ENCODE measurements around the gene CAMK2B. TPM values are rescaled to one million over a fixed set of nuclear protein-coding genes. Genes with fewer than 3 reads are reported as not detected.

Gene CAMK2B
- polyA plus RNA-seq, 2 of the 4 experiments (the other 2 are of a cell fraction), result 0.17 TPM; not detected in 1

DNA sequence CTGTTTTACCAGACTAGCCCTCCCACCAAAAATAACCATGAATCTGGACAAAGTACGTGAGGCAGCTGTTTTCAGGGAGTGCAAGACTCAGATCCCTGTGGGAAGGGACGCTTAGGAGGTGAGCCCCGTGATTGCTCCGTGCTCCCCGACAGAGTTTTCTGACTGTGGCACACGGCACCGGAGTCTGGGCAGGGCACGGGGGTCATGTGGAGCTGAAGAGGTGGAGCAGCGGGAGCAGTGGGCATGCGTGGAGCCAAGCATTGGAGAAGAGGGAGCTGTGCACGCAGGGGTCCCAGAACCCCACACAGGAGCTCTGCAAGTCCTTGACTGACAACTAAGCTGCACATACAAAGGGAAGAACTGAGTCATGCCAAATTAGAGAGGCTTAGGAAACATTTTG is 11.1 kb upstream of the CAMK2B start:
- DNase-seq (ENCODE audit: low read depth in 1 of 2, low spot score in 1 of 2), result no peak
- no peak for ATAC-seq
- Histone ChIP-seq H3K27ac (no peak overlapping the region), H3K4me3 (no peak overlapping the region), H3K9me3 (peaks cover 9% of the 10 kb centered on the region; the same call in 2 of the 3 replicates), H3K4me1 (no peaks in the 10 kb centered on the region), H3K4me2 (no peak overlapping the region)
- TF ChIP-seq NPAS2 (CRISPR knock-in tag; IDR thresholded peaks at IDR 0.05; ENCODE audit: borderline replicate concordance) (no peak), ZSCAN20 (CRISPR knock-in tag; IDR thresholded peaks at IDR 0.05) (no peak), JUNB (IDR thresholded peaks at IDR 0.05) (no peak), CHD2 (IDR thresholded peaks at IDR 0.05; ENCODE audit: low read length, partially characterized antibody) (no peak), CBX8 (IDR thresholded peaks at IDR 0.05) (no peak), HOXA7 (CRISPR knock-in tag; IDR thresholded peaks at IDR 0.05) (no peak), HDAC2 (IDR thresholded peaks at IDR 0.05) (no peak), KDM1A (IDR thresholded peaks at IDR 0.05; ENCODE audit: low read depth) (no peak), FOXS1 (CRISPR knock-in tag; IDR thresholded peaks at IDR 0.05) (no peak), HOXB13 (CRISPR knock-in tag; IDR thresholded peaks at IDR 0.05; ENCODE audit: low read depth) (no peak), ZNF302 (CRISPR knock-in tag; IDR thresholded peaks at IDR 0.05) (no peak)
- TF ChIP-seq, protein P1, sequence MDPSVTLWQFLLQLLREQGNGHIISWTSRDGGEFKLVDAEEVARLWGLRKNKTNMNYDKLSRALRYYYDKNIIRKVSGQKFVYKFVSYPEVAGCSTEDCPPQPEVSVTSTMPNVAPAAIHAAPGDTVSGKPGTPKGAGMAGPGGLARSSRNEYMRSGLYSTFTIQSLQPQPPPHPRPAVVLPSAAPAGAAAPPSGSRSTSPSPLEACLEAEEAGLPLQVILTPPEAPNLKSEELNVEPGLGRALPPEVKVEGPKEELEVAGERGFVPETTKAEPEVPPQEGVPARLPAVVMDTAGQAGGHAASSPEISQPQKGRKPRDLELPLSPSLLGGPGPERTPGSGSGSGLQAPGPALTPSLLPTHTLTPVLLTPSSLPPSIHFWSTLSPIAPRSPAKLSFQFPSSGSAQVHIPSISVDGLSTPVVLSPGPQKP (IDR thresholded peaks at IDR 0.05; ENCODE audit: low read depth, low read length), result no peak
- WGBS (ENCODE audit: missing lambda C conversion rate), result 43% methylated on average over 11 of the region's 11 CpGs
- ChIA-PET POLR2A (no interaction called here), CTCF (interaction anchor here (0.8 kb wide), 1 partner anchor 95 kb away, joined by 4 read pairs; no protein-coding TSS in a partner anchor)
- FAIRE-seq, result no peak

DNA sequence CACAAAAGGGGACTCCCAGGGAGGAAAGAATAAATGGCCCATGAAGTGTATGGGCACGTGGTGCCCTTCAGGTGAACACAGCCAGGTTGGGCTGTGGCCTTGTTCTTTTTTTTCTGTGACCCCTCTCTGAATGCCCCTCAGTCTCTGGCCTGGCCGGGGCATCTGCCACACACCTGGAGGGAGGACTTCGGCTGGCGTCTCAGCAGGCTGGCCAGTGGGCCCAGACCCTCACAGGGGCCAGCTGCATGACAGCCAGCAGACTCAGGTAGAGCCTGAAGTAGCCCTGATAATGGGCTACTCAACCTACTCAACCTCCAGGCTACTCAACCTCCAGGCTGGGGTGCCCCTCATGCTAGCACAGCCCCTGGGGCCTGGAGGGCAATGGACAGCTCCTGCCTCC is 9.8 kb upstream of the CAMK2B start:
- ChIA-PET POLR2A (no interaction called here), CTCF (no interaction called here)
- no peak overlapping the region for H3K27ac ChIP-seq
- no peaks in the 10 kb centered on the region for H3K4me1 ChIP-seq
- 14% methylated on average over 2 of the region's 4 CpGs for WGBS (ENCODE audit: missing lambda C conversion rate)
- no peak for ATAC-seq
- TF ChIP-seq, protein P2, sequence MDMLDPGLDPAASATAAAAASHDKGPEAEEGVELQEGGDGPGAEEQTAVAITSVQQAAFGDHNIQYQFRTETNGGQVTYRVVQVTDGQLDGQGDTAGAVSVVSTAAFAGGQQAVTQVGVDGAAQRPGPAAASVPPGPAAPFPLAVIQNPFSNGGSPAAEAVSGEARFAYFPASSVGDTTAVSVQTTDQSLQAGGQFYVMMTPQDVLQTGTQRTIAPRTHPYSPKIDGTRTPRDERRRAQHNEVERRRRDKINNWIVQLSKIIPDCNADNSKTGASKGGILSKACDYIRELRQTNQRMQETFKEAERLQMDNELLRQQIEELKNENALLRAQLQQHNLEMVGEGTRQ (IDR thresholded peaks at IDR 0.05), result no peak
- TF ChIP-seq CHD2 (IDR thresholded peaks at IDR 0.05; ENCODE audit: low read length, partially characterized antibody) (no peak), MAFK (IDR thresholded peaks at IDR 0.05; ENCODE audit: partially characterized antibody) (no peak), CBX2 (IDR thresholded peaks at IDR 0.05; ENCODE audit: borderline replicate concordance, low read depth) (no peak), CBX8 (IDR thresholded peaks at IDR 0.05) (no peak), RAD21 (conservative IDR thresholded peaks at IDR 0.05 in 1 of 2, IDR thresholded peaks at IDR 0.05 in 1 of 2) (no peak), CHD4 (IDR thresholded peaks at IDR 0.05; ENCODE audit: borderline replicate concordance) (no peak), FOSB (CRISPR knock-in tag; IDR thresholded peaks at IDR 0.05) (no peak), RARB (CRISPR knock-in tag; IDR thresholded peaks at IDR 0.05) (no peak)
- TF ChIP-seq, protein P3, sequence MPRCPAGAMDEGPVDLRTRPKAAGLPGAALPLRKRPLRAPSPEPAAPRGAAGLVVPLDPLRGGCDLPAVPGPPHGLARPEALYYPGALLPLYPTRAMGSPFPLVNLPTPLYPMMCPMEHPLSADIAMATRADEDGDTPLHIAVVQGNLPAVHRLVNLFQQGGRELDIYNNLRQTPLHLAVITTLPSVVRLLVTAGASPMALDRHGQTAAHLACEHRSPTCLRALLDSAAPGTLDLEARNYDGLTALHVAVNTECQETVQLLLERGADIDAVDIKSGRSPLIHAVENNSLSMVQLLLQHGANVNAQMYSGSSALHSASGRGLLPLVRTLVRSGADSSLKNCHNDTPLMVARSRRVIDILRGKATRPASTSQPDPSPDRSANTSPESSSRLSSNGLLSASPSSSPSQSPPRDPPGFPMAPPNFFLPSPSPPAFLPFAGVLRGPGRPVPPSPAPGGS (IDR thresholded peaks at IDR 0.05), result no peak
- TF ChIP-seq, protein P4, sequence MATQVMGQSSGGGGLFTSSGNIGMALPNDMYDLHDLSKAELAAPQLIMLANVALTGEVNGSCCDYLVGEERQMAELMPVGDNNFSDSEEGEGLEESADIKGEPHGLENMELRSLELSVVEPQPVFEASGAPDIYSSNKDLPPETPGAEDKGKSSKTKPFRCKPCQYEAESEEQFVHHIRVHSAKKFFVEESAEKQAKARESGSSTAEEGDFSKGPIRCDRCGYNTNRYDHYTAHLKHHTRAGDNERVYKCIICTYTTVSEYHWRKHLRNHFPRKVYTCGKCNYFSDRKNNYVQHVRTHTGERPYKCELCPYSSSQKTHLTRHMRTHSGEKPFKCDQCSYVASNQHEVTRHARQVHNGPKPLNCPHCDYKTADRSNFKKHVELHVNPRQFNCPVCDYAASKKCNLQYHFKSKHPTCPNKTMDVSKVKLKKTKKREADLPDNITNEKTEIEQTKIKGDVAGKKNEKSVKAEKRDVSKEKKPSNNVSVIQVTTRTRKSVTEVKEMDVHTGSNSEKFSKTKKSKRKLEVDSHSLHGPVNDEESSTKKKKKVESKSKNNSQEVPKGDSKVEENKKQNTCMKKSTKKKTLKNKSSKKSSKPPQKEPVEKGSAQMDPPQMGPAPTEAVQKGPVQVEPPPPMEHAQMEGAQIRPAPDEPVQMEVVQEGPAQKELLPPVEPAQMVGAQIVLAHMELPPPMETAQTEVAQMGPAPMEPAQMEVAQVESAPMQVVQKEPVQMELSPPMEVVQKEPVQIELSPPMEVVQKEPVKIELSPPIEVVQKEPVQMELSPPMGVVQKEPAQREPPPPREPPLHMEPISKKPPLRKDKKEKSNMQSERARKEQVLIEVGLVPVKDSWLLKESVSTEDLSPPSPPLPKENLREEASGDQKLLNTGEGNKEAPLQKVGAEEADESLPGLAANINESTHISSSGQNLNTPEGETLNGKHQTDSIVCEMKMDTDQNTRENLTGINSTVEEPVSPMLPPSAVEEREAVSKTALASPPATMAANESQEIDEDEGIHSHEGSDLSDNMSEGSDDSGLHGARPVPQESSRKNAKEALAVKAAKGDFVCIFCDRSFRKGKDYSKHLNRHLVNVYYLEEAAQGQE (IDR thresholded peaks at IDR 0.05), result no peak
- TF ChIP-seq, protein P5, sequence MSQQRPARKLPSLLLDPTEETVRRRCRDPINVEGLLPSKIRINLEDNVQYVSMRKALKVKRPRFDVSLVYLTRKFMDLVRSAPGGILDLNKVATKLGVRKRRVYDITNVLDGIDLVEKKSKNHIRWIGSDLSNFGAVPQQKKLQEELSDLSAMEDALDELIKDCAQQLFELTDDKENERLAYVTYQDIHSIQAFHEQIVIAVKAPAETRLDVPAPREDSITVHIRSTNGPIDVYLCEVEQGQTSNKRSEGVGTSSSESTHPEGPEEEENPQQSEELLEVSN (IDR thresholded peaks at IDR 0.05; ENCODE audit: borderline replicate concordance, low read depth), result no peak
- peaks cover 9% of the 10 kb centered on the region; the same call in 2 of the 3 replicates for H3K9me3 ChIP-seq
- H3K4me3 ChIP-seq, result no peak overlapping the region
- DNase-seq (ENCODE audit: low read depth in 1 of 2, low spot score in 1 of 2), result no peak
- no peak for FAIRE-seq
- H3K4me2 ChIP-seq, result no peak overlapping the region
